ENCODE measurements around the gene HMCN2.

GRCh38 chr9:130307667-130307943 is 42.0 kb downstream of the HMCN2 start:
- TF ChIP-seq CTCF (conservative IDR thresholded peaks at IDR 0.05; ENCODE audit: low read length): no peak
- no peak for TF ChIP-seq EZH2phosphoT487 (IDR thresholded peaks at IDR 0.05; ENCODE audit: borderline replicate concordance, low read depth, low read length)

Measured in OCI-LY7 (cell line).